CD4-positive, alpha-beta T cell treated with Interleukin-15 for 1 hour (primary cell): ENCODE data around the gene CCNI.
A peak's percentile ranks its signal among the peaks of the same experiment; 100 is the strongest.
"Not testable (repeated sequence)": the region's sequence is repeated elsewhere in the genome, so short reads cannot be mapped to it uniquely, and the experiment has no call there.

ENCODE experiments used
- DNase-seq: peaks from one replicate; pipeline ENCODE4 v3.0.0-alpha.2; 2020

The CCNI gene

GRCh38 chr4:77075869-77076799, at the start of gene CCNI:
Gene CCNI, minus strand, starts transcription at chr4:77075989. Its CDS starts 9,627 bp downstream, at chr4:77066362.
- DNase-seq: peak; percentile 94

GRCh38 chr4:77124576-77124975, 48.8 kb upstream of the CCNI start:
- no peak for DNase-seq

GRCh38 chr4:77123411-77123810, 47.6 kb upstream of the CCNI start:
- DNase-seq: no peak

GRCh38 chr4:77122656-77123055, 46.9 kb upstream of the CCNI start:
- no peak for DNase-seq

- no peak for DNase-seq
Observed at GRCh38 chr4:77121736-77122240, 46.0 kb upstream of the CCNI start.

- DNase-seq: no peak
Observed at GRCh38 chr4:77120886-77121508, 45.2 kb upstream of the CCNI start.

- no peak for DNase-seq
Observed at GRCh38 chr4:77117721-77118120, 41.9 kb upstream of the CCNI start.

GRCh38 chr4:77113069-77113468, 37.3 kb upstream of the CCNI start:
- no peak for DNase-seq

- no peak for DNase-seq
Observed at GRCh38 chr4:77110730-77111129, 34.9 kb upstream of the CCNI start.

GRCh38 chr4:77104791-77105540, 29.2 kb upstream of the CCNI start:
- DNase-seq: no peak

- no peak for DNase-seq
Observed at GRCh38 chr4:77104388-77104787, 28.6 kb upstream of the CCNI start.

GRCh38 chr4:77100234-77100633, 24.4 kb upstream of the CCNI start:
- DNase-seq: no peak

GRCh38 chr4:77097611-77098010, 21.8 kb upstream of the CCNI start:
- no peak for DNase-seq

- peak; percentile 76 for DNase-seq
Observed at GRCh38 chr4:77095101-77095821, 19.5 kb upstream of the CCNI start.

GRCh38 chr4:77094496-77094895, 18.7 kb upstream of the CCNI start:
- no peak for DNase-seq

- DNase-seq: no peak
Observed at GRCh38 chr4:77093401-77093800, 17.6 kb upstream of the CCNI start.

- no peak for DNase-seq
Observed at GRCh38 chr4:77092975-77093374, 17.2 kb upstream of the CCNI start.

GRCh38 chr4:77089866-77090265, 14.1 kb upstream of the CCNI start:
- no peak for DNase-seq

GRCh38 chr4:77087027-77087426, 11.2 kb upstream of the CCNI start:
- DNase-seq: not testable (repeated sequence)

GRCh38 chr4:77084019-77084639, 8.3 kb upstream of the CCNI start:
- no peak for DNase-seq

GRCh38 chr4:77082886-77083608, 7.3 kb upstream of the CCNI start:
- DNase-seq: no peak
